Esophagus muscularis mucosa (tissue), 4 donors: Measurements from ENCODE around the gene GSTM2. TPM values are rescaled to one million over a fixed set of nuclear protein-coding genes. Genes with fewer than 3 reads are reported as not detected.

Experiments
- DNase-seq: peaks from one replicate; pipeline ENCODE4 v3.0.0-alpha.2; 2017; ENCODE audit errors: extremely low spot score
- H3K27ac ChIP-seq, 4 donors: fragments of 200-600 bp; sonication (generic); replicated peaks in 1 of 4; 1 replicate in 3 of 4; 2 replicates in 1 of 4; pipeline ENCODE4 v1.5.1; 2016 to 2019; ENCODE audit warnings: mild to moderate bottlenecking in 1 of 4
- H3K27me3 ChIP-seq, 4 donors: fragments of 200-600 bp; sonication (generic); one replicate each; pipeline versions ENCODE4 v1.5.1 to v1.6.0; 2016 to 2019
- H3K36me3 ChIP-seq, 4 donors: fragments of 200-600 bp; sonication (generic); one replicate each; pipeline ENCODE4 v1.5.1; 2016 to 2019
- H3K4me1 ChIP-seq, 4 donors: fragments of 200-600 bp; sonication (generic); one replicate each; pipeline ENCODE4 v1.5.1; 2016 to 2019
- H3K4me3 ChIP-seq, 4 donors: fragments of 200-600 bp; sonication (generic); 1 replicate in 2 of 4; 2 replicates in 2 of 4; pipeline ENCODE4 v1.5.1; 2016 to 2019; ENCODE audit warnings: mild to moderate bottlenecking in 4 of 4, moderate library complexity in 1 of 4
- H3K9me3 ChIP-seq, 4 donors: fragments of 200-600 bp; sonication (generic); 1 replicate in 3 of 4; 2 replicates in 1 of 4; pipeline ENCODE4 v1.5.1; 2016 to 2019
- EP300 ChIP-seq: sonication (generic); formaldehyde crosslinking; IDR thresholded peaks from one replicate; pipeline ENCODE4 v1.6.1; 2017; ENCODE audit warnings: antibody characterized with exemption
- POLR2A ChIP-seq: fragments of 450-650 bp; IDR thresholded peaks from one replicate; pipeline ENCODE4 v1.6.1; 2017; ENCODE audit warnings: antibody characterized with exemption, moderate library complexity, mild to moderate bottlenecking, low read depth
- POLR2AphosphoS5 ChIP-seq, 2 donors: sonication (generic); formaldehyde crosslinking; IDR thresholded peaks; one replicate each; pipeline ENCODE4 v1.6.1; 2017; ENCODE audit warnings: antibody characterized with exemption in 2 of 2
- WGBS: methylation state at CpG from one replicate; pipeline ENCODE4 v1.1.5; 2018; 5-methylcytosine and 5-hydroxymethylcytosine counted together
- intact Hi-C: fragments of 100-400 bp; cut with DNase I; formaldehyde crosslinking; loops from one replicate; pipeline ENCODE4 v1.15.1; 2023
- total RNA-seq, 4 donors: library from RNA; depleted of rRNA; stranded (reverse); fragments of >200 nt; gene quantifications; one replicate each; pipeline versions ENCODE4 v1.1.0 to v1.2.1, GENCODE V29; 2016
- TF ChIP-seq, protein P1 (sequence below), 3 experiments: fragments of 200-600 bp in 2 of 3; fragments of 450-650 bp in 1 of 3; sonication (generic) in 2 of 3; IDR thresholded peaks; one replicate each; pipeline ENCODE4 v1.5.1; 2017 to 2019; ENCODE audit warnings: antibody characterized with exemption in 3 of 3, mild to moderate bottlenecking in 2 of 3, moderate library complexity in 1 of 3

The GSTM2 gene
- total RNA-seq, 4 donors from 2014 or later = 19.9 to 59.0 (median 39.3) TPM

DNA sequence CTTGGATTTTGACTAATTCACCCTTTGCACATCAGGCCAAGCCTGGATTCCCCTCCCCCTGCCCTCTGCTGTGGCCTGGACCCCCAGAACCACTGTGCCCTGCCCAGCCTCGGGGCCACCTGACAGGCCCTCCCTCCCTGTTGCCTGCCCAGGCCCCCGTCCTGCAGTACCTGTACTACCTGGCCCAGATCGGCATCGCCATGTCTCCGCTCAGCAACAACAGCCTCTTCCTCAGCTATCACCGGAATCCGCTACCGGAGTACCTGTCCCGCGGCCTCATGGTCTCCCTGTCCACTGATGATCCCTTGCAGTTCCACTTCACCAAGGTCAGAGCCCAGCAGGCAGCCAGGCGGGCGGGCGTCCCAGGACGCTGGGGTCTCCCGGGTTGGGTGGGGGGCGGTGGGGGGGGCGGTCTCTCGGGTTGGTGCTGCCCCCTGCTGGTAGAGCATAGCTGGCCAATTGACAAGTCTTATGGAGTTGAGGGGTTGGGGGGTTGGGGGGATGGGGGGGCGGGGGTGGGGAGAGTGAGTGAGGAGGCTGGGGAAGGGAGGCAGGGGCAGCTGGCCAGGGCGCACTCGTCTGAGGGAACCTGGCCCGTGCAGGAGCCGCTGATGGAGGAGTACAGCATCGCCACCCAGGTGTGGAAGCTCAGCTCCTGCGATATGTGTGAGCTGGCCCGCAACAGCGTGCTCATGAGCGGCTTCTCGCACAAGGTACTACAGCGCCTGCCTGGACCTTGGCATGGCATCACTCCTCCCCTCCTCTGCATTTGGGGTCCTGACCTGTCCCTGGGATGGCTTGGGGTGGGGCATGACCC is 37.6 kb upstream of the GSTM2 start:
- Histone ChIP-seq H3K36me3 (peaks cover 28 to 55% (median 54%) of the 10 kb centered on the region in 4 donors), H3K4me1 (peaks cover 0 to 28% (median 12%) of the 10 kb centered on the region in 4 donors), H3K27me3 (no peaks in the 10 kb centered on the region), H3K27ac (no peak overlapping the region), H3K9me3 (no peaks in the 10 kb centered on the region), H3K4me3 (no peak overlapping the region)
- intact Hi-C loops = no loop called here
- DNase-seq = peak; percentile 70
- TF ChIP-seq POLR2AphosphoS5 (IDR thresholded peaks at IDR 0.05) = no peak
- TF ChIP-seq, protein P1, sequence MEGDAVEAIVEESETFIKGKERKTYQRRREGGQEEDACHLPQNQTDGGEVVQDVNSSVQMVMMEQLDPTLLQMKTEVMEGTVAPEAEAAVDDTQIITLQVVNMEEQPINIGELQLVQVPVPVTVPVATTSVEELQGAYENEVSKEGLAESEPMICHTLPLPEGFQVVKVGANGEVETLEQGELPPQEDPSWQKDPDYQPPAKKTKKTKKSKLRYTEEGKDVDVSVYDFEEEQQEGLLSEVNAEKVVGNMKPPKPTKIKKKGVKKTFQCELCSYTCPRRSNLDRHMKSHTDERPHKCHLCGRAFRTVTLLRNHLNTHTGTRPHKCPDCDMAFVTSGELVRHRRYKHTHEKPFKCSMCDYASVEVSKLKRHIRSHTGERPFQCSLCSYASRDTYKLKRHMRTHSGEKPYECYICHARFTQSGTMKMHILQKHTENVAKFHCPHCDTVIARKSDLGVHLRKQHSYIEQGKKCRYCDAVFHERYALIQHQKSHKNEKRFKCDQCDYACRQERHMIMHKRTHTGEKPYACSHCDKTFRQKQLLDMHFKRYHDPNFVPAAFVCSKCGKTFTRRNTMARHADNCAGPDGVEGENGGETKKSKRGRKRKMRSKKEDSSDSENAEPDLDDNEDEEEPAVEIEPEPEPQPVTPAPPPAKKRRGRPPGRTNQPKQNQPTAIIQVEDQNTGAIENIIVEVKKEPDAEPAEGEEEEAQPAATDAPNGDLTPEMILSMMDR (IDR thresholded peaks at IDR 0.05) = peak in 2 of 3 experiments; percentile 48 to 54
- WGBS = 91% methylated on average over 16 of the region's 30 CpGs

DNA sequence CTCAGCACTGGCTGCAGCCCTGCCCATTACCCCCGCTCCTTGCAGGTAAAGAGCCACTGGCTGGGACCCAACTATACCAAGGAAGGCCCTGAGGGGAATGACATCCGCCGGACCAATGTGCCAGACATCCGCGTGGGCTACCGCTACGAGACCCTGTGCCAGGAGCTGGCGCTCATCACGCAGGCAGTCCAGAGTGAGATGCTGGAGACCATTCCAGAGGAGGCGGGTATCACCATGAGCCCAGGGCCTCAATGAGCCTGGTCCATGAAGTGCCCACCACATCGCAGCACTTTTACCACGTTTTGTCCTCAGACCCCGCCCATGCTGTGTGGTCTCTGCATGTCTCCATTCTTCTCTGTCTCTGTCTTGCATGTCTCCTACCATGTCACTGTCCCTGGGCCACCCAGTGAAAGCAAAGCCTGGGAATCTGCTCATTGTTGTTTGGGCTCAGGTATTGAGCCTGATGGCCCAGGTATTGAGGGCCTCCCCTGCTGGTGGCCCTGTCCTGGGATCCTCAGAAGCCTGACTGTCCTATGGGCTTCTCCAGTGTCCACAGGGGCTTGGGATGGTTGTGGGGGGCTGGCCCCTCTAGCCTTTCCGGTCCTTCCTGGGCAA is 36.9 kb upstream of the GSTM2 start:
- H3K36me3 ChIP-seq = peaks cover 27 to 54% (median 52%) of the 10 kb centered on the region in 4 donors

DNA sequence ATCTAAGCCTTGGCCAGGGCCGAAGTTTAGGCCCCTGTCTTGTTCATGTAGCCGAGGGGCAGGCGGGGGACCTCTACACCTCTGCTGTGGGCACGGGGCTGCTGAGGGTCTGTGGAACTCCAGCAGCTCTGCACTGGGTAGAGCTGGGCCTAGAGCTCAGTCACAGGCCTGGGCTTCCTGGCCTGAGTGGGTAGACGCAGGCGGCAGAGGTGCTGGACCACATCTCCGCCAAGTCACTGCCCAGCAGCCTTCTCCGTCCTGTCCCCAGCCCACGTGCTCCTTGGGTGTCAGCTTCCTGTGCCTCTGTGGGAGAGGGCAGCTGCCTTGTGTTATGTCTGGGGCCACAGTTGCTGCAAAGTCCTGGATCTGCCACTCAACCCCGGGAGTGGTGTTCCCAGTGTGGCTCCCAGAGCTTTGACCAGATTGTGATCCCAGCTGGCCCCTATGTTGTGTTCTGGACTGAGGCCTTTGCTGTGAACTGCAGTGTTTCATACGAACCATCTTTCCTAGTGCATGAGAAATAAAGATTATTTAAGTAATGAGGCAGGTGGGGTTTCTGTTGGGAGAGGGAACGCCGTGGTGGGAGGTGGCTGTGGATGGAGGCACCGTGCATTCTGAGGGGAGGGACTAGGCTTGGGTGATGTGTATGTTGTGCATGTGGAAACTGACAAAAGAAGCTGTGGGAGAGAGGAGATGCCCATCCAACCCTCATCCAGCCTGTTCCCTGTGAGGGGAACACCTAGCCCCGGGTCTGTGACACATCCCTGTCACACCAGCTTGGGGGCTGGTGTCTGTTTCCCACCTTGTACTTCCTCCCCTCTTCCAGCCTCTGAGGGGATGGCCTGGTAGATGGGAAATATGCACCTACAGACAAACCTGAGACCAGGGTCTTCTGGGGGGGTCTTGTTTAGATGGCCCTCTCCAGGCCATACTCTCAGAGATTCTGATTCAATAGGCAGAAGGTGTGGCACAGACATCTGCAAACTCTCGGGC is 36.0 kb upstream of the GSTM2 start:
- H3K27ac ChIP-seq = peak overlapping the region in 2 of 4 donors; percentile 21 to 52
- no peak overlapping the region for H3K4me3 ChIP-seq
- no peaks in the 10 kb centered on the region for H3K27me3 ChIP-seq
- TF ChIP-seq, protein P1 (IDR thresholded peaks at IDR 0.05) = no peak
- TF ChIP-seq POLR2AphosphoS5 (IDR thresholded peaks at IDR 0.05) (no peak), EP300 (no peak), POLR2A (no peak)
- peak; percentile 89 for DNase-seq
- intact Hi-C loops = no loop called here
- 78% methylated on average over 9 of the region's 16 CpGs for WGBS
- H3K4me1 ChIP-seq = peaks cover 9 to 34% (median 23%) of the 10 kb centered on the region in 4 donors
- peaks cover 19 to 47% (median 44%) of the 10 kb centered on the region in 4 donors for H3K36me3 ChIP-seq
- no peaks in the 10 kb centered on the region for H3K9me3 ChIP-seq

More for the DNA sequence above, 36.9 kb upstream of the GSTM2 start:
- intact Hi-C loops = no loop called here
- peak; percentile 72 for DNase-seq
- H3K27ac ChIP-seq = no peak overlapping the region
- no peak overlapping the region for H3K4me3 ChIP-seq
- TF ChIP-seq EP300 (no peak), POLR2A (no peak)
- TF ChIP-seq, protein P1 (IDR thresholded peaks at IDR 0.05) = no peak
- no peaks in the 10 kb centered on the region for H3K27me3 ChIP-seq
- H3K9me3 ChIP-seq = no peaks in the 10 kb centered on the region
- 93% methylated on average over 13 of the region's 14 CpGs for WGBS
- H3K4me1 ChIP-seq = peaks cover 3 to 26% (median 16%) of the 10 kb centered on the region in 4 donors

DNA sequence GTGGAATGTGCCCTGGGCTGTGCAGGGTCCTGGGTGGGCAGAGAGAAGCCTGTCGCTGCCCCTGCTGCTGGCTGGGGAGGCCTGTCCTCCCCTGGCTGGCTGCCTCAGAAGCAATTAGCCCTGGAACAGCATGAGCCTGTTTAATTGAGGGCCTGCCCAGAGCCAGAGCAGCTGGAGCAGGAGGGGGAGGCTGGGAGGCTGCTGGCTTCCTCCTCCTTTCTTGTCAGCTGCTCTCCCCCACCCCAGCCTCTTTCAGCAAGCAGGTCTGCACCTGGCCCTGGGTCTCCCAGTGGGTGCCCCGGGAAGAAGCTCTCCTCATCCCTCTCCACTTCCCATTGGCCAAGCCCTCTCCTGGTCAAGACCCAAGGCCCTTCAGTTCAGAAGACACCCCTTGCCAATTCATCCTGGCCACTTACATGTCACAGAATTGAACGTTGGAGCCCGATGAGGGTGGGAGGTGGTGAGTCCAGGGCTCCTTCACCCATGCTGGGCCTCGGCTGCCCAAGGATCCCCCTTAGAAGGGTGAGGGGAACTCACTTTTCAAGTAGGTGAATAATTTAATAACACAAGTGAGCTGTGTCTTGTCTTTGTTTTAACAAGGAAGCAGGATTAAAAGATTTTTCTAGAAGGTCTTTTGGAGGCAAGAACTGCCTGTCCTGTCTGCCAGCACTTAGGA is 35.0 kb upstream of the GSTM2 start:
- WGBS = 51% methylated on average over 4 of the region's 5 CpGs
- H3K4me1 ChIP-seq = peaks cover 9 to 35% (median 23%) of the 10 kb centered on the region in 4 donors
- TF ChIP-seq POLR2A (no peak), EP300 (no peak), POLR2AphosphoS5 (IDR thresholded peaks at IDR 0.05) (no peak)
- no peaks in the 10 kb centered on the region for H3K27me3 ChIP-seq
- no peaks in the 10 kb centered on the region for H3K9me3 ChIP-seq
- peak; percentile 84 for DNase-seq
- H3K4me3 ChIP-seq = no peak overlapping the region
- H3K36me3 ChIP-seq = peaks cover 15 to 37% (median 34%) of the 10 kb centered on the region in 4 donors
- intact Hi-C loops = no loop called here
- peak overlapping the region in 3 of 4 donors; percentile 21 to 52 (median 27) for H3K27ac ChIP-seq
